Panc1 (cell line): Measurements from ENCODE around the gene ADAMTS10. TPM values are rescaled to one million over a fixed set of nuclear protein-coding genes. Genes with fewer than 3 reads are reported as not detected.
A peak's percentile ranks its signal among the peaks of the same experiment; 100 is the strongest.
"Not testable (repeated sequence)": the region's sequence is repeated elsewhere in the genome, so short reads cannot be mapped to it uniquely, and the experiment has no call there.

Experiments
- ATAC-seq: fragments of 200-7000 bp; cut with Tn5 transposase; 2 replicates; pipeline ENCODE4 v1.9.1; 2020; ENCODE audit warnings: mild to moderate bottlenecking, moderate library complexity
- BruUV-seq: library from RNA; stranded (reverse); fragments of 400-500 nt; replicated peaks from 2 replicates; lab custom pipeline; 2021; lab: Mats Ljungman, UMichigan
- CTCF ChIA-PET: fragments of 300-600 bp; sonication (Branson Sonifier 250); formaldehyde crosslinking; loops from one replicate; lab custom pipeline; 2022; ENCODE audit warnings: antibody characterized with exemption; lab: Charles Lee
- POLR2A ChIA-PET: fragments of 300-600 bp; sonication (Branson Sonifier 250); formaldehyde crosslinking; loops from one replicate; lab custom pipeline; 2022; ENCODE audit warnings: antibody characterized with exemption; lab: Charles Lee
- DNase-seq: peaks from one replicate; pipeline ENCODE4 v3.0.0-alpha.2; 2010; ENCODE audit warnings: low read depth, low spot score
- H3K27ac ChIP-seq: 2 replicates; pipeline ENCODE4 v1.5.1; 2011; ENCODE audit warnings: mild to moderate bottlenecking, low read length, inconsistent platforms
- H3K27me3 ChIP-seq: fragments of 200-500 bp; sonication (Bioruptor generic); 2 replicates; pipeline ENCODE4 v1.6.0; 2014; ENCODE audit warnings: low read length, inconsistent platforms; ENCODE audit not compliant: control insufficient read depth, insufficient read depth
- H3K36me3 ChIP-seq: fragments of 200-500 bp; sonication (Bioruptor generic); 2 replicates; pipeline ENCODE4 v1.5.1; 2014; ENCODE audit warnings: inconsistent platforms, mild to moderate bottlenecking, low read length, moderate library complexity; ENCODE audit not compliant: control insufficient read depth, insufficient read depth
- H3K4me1 ChIP-seq: 2 replicates; pipeline ENCODE4 v1.5.1; 2011; ENCODE audit warnings: inconsistent platforms, mild to moderate bottlenecking, low read length, moderate library complexity; ENCODE audit not compliant: control insufficient read depth, insufficient read depth
- H3K4me3 ChIP-seq, 2 experiments: 2 replicates each; pipeline ENCODE4 v1.5.1; 2011 to 2012; ENCODE audit warnings: low read depth in 2 of 2, low read length in 2 of 2, mild to moderate bottlenecking in 2 of 2, inconsistent platforms in 1 of 2, moderate library complexity in 1 of 2
- H3K9me3 ChIP-seq: fragments of 200-500 bp; sonication (Bioruptor generic); 2 replicates; pipeline ENCODE4 v1.5.1; 2014; ENCODE audit warnings: low read depth, mild to moderate bottlenecking, inconsistent platforms, low read length, moderate library complexity; ENCODE audit not compliant: control insufficient read depth, insufficient read depth
- POLR2AphosphoS5 ChIP-seq: IDR thresholded peaks from 2 replicates; pipeline ENCODE4 v1.6.1; 2012; ENCODE audit warnings: mild to moderate bottlenecking, low read depth, low read length, moderate library complexity
- SIN3A ChIP-seq: IDR thresholded peaks from 2 replicates; pipeline ENCODE4 v1.6.1; 2012; ENCODE audit warnings: low read depth, mild to moderate bottlenecking, low read length, moderate library complexity, borderline replicate concordance; ENCODE audit not compliant: insufficient read depth
- TCF7L2 ChIP-seq: IDR thresholded peaks from 2 replicates; pipeline ENCODE4 v1.6.1; 2011; ENCODE audit warnings: mild to moderate bottlenecking, low read depth, low read length, inconsistent platforms
- in situ Hi-C: cut with HindIII; loops from 2 replicates; pipeline ENCODE4 v1.10.0; 2016; ENCODE audit warnings: low sequenced_read_pairs, low pct_unique_long_range_greater_than_20kb
- intact Hi-C: fragments of 100-400 bp; cut with micrococcal nuclease; formaldehyde crosslinking; loops from one replicate; pipeline ENCODE4 v1.10.0; 2022; ENCODE audit not compliant: unreplicated experiment
- total RNA-seq: library from RNA; stranded (reverse); gene quantifications from one replicate; pipeline ENCODE4 v1.2.1, GENCODE V29; 2021; ENCODE audit not compliant: unreplicated experiment
- TF ChIP-seq, protein P1 (sequence below), 2 experiments: IDR thresholded peaks; 2 replicates each; pipeline ENCODE4 v1.6.1; 2011 to 2012; ENCODE audit warnings: low read depth in 2 of 2, control low read depth in 1 of 2, low read length in 1 of 2, mild to moderate bottlenecking in 1 of 2, moderate library complexity in 1 of 2; ENCODE audit not compliant: insufficient read depth in 1 of 2
- TF ChIP-seq, protein P2 (sequence below): fragments of 450-650 bp; IDR thresholded peaks from 2 replicates; pipeline ENCODE4 v1.5.1; 2017; ENCODE audit warnings: mild to moderate bottlenecking

The ADAMTS10 gene
- total RNA-seq, 1 experiment from 2014 or later = 10.0 TPM

DNA sequence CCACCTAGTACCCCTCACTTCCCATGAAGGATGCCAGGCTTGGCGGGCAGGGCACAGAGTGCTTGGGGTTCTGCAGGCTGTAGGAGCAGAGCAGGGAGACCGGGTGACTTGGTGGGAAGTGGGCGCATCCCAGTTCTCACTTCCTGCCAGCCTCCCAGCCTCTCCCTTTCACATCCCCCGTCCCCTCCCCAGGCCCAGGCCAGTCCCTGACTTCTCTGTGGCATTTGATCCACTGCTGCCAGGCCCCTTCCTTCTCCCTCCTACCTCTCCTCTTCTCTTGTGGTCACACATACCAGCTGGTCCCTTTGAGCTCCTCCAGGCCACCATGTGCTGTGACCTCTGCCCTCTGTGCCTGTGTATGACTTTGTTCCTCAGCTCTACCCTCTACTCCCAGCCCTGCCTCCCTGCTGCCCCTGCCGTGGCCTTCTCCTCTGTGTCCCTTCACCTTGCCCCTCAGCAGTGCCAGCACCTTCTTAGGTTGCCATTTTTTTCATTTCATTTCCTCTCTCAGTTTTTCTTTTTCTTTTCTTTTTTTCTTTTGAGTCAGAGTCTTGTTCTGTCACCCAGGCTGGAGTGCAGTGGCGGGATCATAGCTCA is 52.8 kb downstream of the ADAMTS10 start:
- Histone ChIP-seq H3K27me3 (no peaks in the 10 kb centered on the region), H3K9me3 (no peaks in the 10 kb centered on the region), H3K4me3 (no peak overlapping the region), H3K36me3 (no peaks in the 10 kb centered on the region), H3K4me1 (no peaks in the 10 kb centered on the region), H3K27ac (no peak overlapping the region)
- no TSS peak for BruUV-seq
- in situ Hi-C loops = no loop called here
- no peak for ATAC-seq
- TF ChIP-seq POLR2AphosphoS5 (no peak), TCF7L2 (no peak), SIN3A (no peak)
- TF ChIP-seq, protein P1, sequence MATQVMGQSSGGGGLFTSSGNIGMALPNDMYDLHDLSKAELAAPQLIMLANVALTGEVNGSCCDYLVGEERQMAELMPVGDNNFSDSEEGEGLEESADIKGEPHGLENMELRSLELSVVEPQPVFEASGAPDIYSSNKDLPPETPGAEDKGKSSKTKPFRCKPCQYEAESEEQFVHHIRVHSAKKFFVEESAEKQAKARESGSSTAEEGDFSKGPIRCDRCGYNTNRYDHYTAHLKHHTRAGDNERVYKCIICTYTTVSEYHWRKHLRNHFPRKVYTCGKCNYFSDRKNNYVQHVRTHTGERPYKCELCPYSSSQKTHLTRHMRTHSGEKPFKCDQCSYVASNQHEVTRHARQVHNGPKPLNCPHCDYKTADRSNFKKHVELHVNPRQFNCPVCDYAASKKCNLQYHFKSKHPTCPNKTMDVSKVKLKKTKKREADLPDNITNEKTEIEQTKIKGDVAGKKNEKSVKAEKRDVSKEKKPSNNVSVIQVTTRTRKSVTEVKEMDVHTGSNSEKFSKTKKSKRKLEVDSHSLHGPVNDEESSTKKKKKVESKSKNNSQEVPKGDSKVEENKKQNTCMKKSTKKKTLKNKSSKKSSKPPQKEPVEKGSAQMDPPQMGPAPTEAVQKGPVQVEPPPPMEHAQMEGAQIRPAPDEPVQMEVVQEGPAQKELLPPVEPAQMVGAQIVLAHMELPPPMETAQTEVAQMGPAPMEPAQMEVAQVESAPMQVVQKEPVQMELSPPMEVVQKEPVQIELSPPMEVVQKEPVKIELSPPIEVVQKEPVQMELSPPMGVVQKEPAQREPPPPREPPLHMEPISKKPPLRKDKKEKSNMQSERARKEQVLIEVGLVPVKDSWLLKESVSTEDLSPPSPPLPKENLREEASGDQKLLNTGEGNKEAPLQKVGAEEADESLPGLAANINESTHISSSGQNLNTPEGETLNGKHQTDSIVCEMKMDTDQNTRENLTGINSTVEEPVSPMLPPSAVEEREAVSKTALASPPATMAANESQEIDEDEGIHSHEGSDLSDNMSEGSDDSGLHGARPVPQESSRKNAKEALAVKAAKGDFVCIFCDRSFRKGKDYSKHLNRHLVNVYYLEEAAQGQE (IDR thresholded peaks at IDR 0.05; ENCODE audit: insufficient read depth in 1 of 2, low read depth in 2 of 2, low read length in 1 of 2) = no peak
- TF ChIP-seq, protein P2, sequence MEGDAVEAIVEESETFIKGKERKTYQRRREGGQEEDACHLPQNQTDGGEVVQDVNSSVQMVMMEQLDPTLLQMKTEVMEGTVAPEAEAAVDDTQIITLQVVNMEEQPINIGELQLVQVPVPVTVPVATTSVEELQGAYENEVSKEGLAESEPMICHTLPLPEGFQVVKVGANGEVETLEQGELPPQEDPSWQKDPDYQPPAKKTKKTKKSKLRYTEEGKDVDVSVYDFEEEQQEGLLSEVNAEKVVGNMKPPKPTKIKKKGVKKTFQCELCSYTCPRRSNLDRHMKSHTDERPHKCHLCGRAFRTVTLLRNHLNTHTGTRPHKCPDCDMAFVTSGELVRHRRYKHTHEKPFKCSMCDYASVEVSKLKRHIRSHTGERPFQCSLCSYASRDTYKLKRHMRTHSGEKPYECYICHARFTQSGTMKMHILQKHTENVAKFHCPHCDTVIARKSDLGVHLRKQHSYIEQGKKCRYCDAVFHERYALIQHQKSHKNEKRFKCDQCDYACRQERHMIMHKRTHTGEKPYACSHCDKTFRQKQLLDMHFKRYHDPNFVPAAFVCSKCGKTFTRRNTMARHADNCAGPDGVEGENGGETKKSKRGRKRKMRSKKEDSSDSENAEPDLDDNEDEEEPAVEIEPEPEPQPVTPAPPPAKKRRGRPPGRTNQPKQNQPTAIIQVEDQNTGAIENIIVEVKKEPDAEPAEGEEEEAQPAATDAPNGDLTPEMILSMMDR = no peak
- CTCF ChIA-PET = no interaction called here
- DNase-seq = no peak
- intact Hi-C loops = no loop called here
- POLR2A ChIA-PET = no interaction called here

DNA sequence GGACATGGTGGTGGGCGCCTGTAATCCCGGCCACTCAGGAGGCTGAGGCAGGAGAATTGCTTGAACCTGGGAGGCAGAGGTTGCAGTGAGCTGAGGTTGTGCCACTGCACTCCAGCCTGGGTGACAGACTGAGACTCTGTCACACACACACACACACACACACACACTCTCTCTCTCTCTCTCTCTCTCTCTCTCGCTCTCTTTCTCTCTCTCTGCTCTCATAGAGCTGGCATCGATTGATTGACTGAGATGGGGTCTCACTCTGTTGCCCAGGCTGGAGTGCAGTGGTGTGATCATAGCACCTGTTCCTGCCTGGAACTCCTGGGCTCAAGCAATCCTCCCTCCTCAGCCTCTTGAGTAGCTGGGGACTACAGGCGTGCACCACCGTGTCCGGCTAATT is 56.8 kb downstream of the ADAMTS10 start:
- H3K9me3 ChIP-seq, CTCF ChIA-PET, H3K36me3 ChIP-seq, H3K4me3 ChIP-seq, H3K27me3 ChIP-seq, in situ Hi-C loops, H3K4me1 ChIP-seq, BruUV-seq, DNase-seq, H3K27ac ChIP-seq, intact Hi-C loops, POLR2A ChIA-PET, ATAC-seq: not testable (repeated sequence)

DNA sequence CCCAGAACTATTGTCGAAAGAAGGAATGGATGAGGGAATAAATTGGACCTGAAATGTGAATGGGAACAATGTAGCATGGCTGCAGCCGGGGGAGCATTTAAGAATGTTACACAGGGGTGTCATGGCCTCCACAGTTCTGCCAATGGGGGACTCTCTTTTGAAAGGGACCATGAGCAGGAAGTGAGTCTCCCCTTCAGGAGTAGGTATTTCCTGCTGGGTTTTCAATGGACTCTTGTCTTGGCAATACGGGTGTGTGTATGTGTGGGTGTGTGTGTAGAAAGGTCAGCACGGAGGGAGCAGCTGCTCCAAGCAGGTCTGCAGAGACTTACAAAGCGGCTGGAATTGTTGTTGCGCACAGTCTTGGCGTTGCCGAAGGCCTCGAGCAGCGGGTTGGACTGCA is 57.7 kb downstream of the ADAMTS10 start:
- DNase-seq = no peak
- intact Hi-C loops (no loop called here), in situ Hi-C loops (no loop called here)
- peak; percentile 57; the same call in 1 of the 2 replicates for ATAC-seq
- Histone ChIP-seq H3K4me3 (no peak overlapping the region), H3K27ac (no peak overlapping the region), H3K4me1 (no peaks in the 10 kb centered on the region), H3K9me3 (no peaks in the 10 kb centered on the region), H3K36me3 (no peaks in the 10 kb centered on the region), H3K27me3 (no peaks in the 10 kb centered on the region)
- ChIA-PET CTCF (no interaction called here), POLR2A (interaction anchor here (0.5 kb wide), 1 partner anchor 24 kb away, joined by 3 read pairs; the partner anchor contains the start of gene MYO1F)
- TF ChIP-seq POLR2AphosphoS5 = no peak
- BruUV-seq = TSS peak; percentile 61
